Adrenal gland (tissue), 5 donors: ENCODE data around the gene ITGB3BP.

ENCODE experiments used
- CTCF ChIP-seq, 6 experiments: fragments of 450-650 bp in 4 of 6; fragments of 200-600 bp in 2 of 6; sonication (generic) in 1 of 6; IDR thresholded peaks; 1 replicate in 5 of 6; 2 replicates in 1 of 6; pipeline versions ENCODE4 v1.5.1 to v1.8.0; 2016 to 2021; ENCODE audit warnings: antibody characterized with exemption in 6 of 6, mild to moderate bottlenecking in 2 of 6, moderate library complexity in 1 of 6
- POLR2A ChIP-seq, 2 donors: fragments of 450-650 bp; IDR thresholded peaks; one replicate each; pipeline ENCODE4 v1.6.1; 2017; ENCODE audit warnings: antibody characterized with exemption in 2 of 2, mild to moderate bottlenecking in 2 of 2, moderate library complexity in 1 of 2
- donor health status: DM: no; HTN: no; CAD: no.

- no peak for TF ChIP-seq CTCF (IDR thresholded peaks at IDR 0.05)
- TF ChIP-seq POLR2A (IDR thresholded peaks at IDR 0.05): no peak
Measured at GRCh38 chr1:63547621-63548294, 24.7 kb upstream of the ITGB3BP start.
